GM19455 (cell line): ENCODE measurements around the gene ITGB4.
A peak's percentile ranks its signal among the peaks of the same experiment; 100 is the strongest.

ENCODE experiments used
- ATAC-seq: cut with Tn5 transposase; IDR thresholded peaks from one replicate; pipeline ENCODE4 v1.9.1; 2021; ENCODE audit not compliant: unreplicated experiment

ITGB4 gene

DNA sequence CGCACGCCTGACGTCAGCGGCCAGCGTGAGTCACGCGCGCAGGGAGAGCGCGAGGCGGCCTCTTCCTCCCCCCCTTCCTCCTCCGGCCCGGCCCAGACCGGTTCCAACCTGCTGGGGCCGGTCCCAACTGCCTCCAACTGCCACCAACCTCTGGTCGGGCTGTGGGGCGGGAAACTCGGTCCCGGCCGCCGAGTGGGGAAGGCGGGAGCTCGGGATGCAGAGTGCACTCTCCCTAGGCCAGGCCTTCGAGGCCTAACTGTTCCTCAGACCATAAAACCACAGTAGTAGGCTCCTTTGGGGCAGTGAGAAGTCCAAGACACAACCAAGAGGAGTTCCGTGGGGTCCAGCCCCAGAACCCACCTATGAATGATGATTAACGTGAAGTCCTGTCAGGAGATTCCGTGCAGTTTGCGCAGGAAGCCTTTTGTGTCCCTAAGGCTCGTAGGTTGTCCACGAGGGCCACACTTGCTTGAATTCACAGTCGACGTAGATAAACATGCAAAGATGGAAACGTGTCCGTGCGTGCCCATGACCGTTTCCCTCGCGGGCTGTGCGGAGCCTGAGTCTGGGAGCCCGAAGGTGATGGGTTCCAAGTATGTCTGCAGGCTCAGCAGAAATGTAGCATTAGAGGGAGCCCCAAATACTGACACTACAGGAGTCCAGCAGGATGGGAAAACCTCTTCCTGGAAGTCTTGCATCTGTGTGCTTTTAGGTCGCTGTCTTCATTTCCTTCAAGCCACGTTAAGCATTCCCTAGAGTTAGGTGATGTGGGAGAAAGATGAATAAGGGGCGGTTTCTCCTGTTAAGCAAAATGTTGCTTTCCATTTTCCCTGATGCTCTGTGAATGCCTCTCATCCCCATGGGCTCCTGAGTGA lies 64.0 kb downstream of the ITGB4 start:
- peak; percentile 51 for ATAC-seq

DNA sequence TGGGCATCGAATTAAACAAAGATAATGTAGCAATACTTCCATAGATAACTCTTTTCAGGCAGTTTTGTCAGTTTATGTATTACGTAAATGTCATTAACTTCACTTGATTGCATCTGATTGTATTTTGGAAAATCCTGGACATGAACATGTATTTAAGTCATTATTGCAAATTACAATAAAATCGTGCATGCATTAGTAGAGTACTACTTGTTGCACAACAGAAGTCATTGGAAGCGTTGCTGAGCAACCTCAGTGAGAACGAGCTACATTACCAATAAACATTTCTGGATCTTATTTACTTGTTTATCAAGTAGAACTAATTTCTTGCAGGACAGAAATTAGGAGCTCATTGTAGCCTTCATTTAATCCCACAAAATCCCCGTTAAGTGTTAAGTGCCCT lies 70.0 kb downstream of the ITGB4 start:
- no peak for ATAC-seq

DNA sequence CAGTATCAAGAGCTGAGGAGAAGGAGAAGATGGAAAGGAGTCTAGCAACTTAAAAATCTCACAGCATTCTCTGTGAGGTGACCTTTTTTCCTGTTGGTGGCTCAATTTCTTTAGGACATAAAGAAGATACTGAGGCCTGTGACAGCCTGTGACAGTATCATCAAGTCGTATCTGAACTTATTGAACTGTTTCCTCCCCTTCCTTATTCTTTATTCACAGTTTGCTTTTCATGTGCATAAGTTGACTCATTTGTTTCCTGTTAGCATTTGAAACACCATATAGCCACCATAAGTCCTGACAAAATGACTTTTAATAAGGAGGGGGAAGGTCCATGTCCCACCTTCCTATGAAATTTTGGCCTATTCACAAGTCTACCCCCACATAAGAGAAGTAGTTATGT lies 72.2 kb downstream of the ITGB4 start:
- ATAC-seq: no peak

DNA sequence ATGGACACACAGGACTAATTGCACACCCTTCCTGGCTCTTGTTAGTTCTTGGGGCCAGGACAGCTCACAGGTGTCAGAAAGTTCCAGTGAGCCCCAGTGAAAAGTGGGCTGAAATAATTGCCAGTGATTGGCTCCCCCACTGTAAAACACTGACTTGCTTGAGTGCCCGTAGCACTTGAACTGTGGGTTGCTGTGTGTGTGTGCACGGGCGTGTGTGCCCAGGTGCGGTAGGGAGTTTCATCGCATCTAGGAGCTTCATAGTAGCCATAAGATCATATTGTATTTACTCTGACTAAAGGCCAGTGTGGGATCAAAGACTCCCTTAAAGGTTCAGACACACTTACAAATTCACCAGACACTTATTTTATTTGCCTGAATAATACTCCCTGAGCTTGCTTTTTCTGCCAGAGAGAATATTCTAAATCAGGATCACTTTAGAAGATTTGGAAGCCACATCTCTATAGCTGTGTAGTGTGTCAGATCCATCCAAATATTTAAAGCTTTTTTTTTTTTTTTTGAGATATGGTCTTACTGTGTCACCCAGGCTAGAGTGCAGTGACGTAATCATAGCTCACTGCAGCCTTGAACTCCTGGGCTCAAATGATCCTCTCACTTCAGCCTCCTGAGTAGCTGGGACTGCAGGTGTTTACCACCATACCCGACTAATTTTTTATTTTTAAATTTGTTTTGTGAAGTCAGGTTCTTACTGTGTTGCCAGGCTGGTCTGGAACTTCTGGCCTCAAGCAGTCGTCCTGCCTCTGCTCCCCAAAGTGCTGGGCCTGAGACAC lies 74.8 kb downstream of the ITGB4 start:
- ATAC-seq: no peak

DNA sequence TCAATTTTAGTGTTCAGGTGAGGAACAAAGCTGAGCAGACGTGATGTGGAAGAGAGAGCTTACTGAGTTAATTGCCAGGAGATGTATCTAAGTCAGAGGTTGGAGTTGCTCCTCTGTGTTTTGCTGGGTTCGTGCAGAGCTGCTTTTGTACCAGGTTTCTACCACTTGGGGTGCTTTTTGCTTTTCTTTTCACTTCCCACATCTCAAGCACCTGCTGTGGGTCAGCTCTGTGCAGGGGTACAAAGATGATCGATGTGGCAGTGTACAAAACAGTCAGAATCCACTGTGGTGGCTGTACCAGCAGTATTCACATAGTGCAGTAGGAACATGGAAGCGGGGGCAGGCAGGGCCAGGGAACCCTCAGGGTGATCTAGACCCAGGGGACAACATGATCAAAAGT lies 78.1 kb downstream of the ITGB4 start:
- no peak for ATAC-seq

DNA sequence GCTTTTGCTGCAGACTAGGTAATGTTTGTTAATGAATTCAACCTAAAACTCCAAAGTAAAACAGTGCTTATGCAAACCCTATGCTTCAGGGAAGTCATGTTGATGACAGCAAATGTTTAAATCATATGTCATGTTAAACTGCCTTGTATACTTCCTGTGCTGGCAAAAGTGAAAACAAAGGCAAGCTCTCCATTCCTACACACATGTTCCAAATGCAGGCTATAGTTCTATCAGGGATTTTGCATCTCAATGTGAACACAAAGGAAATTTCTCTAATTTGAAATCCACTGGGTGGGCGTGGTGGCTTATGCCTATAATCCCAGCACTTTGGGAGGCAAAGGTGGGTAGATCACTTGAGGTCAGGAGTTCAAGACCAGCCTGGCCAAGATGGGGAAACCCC lies 82.6 kb downstream of the ITGB4 start:
- no peak for ATAC-seq

DNA sequence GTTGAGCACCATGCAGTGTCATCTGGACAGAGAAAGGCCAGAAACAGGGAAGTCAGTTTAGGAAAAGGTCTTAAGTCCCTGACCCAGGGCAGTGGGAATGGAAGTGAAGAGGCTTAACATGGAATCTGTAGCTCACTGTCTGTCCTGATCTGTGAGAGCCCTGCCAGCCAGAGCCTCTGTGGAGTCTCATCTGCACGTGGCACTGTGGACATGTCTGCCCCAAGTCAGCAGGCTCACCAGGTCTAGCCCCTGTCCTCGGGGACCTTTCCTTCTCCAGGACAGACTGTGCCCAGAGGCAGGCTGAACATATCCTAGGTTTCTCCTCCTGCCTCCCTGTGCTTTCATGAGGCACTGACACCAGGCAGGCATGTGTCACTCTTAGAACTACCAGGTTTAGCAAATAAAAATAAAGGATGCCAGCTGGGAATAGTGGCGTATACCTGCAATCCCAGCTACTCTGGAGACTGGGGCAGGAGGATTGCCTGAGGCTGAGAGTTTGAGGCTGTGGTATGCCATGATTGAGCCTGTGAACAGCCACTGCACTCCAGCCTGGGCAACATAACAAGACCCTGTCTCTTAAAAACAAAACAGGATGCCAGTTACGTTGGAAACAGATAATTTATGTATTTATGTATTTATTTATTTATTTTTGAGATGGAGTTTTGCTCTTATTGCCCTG lies 85.7 kb downstream of the ITGB4 start:
- no peak for ATAC-seq
